ENCODE data around the gene NTRK2.

NTRK2 gene

DNA sequence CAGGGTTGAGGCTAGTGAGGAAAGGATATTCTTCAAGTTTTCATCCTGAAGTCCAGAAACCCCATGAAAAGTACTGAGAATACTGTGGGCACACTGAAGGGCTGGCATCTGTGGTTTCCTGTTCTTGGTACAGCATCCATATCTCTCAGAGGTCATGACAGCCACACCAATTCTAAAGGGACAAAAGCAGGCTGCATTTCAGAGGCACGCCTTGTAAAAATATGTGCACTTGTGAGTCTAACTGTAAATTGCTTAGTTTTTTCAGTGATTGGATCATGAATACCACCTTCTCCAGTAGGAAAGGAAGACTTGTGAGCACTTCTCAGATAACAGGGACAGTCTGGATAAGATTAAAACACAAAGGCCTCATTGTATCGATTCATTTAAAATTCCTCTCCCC is 230.9 kb downstream of the NTRK2 start:
- DNase-seq = no peak

DNA sequence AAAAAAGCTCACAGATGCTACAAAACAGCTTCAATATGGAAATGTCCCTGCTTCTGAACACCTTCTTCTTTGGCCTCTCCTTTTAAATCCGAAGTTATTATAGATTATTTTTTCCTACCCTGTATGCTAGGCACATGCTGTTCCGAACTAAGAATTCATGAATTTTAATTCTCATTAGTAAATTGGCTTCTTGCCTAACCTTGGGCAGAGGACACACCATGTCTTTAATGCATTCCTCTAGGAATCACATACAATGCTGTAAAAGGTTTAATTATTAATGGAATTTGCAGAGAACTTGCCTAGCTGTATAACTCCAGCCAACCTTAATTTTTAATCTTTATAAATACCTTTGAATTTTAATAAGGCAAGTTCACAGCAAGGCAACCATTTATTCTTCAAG is 234.4 kb downstream of the NTRK2 start:
- DNase-seq = no peak

DNA sequence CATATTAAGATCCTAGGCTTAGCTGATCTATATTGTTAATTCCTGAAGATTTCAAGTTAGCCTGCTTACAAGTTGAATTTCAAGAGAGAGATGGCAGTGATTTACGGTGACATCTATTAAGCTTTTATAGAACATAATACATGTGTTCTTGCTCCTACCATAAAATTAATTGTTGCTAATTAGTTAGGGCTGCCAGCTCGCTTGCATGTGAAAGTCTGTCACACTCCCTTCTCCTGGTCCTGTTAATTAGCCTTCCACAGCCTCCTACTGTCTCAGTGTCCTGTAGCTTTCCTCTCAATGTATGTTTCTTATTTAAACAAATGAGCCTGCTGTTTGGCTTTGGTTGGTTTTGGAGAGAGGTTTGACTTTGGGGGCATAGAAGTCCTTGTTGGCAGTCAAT is 247.2 kb downstream of the NTRK2 start:
- DNase-seq = no peak

DNA sequence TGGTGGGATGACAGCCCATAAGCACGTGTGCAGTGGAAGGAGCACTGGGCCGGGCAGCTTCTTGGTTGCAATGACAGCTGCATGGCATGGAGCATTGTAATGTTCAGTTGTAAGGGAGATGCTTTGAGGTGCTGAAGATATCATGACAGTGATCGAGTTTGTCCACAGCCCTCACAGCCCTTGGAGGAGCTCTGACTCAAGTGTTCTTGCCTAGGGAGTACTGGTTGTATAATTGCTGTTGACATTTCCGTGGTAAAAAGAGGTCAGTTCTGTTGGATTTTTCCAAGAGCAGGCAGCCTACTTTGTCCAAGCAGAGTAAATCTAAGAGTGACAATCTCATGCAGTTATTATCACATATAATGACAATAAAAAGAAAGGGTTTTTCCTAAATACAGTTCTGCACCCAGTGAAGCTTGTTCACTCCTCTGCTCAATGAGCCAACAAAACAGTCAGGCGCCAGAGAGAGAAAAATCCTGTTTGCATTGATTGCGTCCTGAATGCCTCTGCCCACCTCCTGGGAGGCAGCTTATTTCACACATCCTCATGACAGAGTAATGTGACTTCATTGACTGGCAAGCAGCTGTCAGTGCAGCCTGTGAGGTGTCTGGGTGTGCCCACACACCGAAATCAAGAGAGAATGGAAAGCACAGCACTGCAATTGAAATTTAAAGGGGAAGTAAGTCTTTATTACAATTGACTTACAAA is 248.0 kb downstream of the NTRK2 start:
- DNase-seq = peak; percentile 3

DNA sequence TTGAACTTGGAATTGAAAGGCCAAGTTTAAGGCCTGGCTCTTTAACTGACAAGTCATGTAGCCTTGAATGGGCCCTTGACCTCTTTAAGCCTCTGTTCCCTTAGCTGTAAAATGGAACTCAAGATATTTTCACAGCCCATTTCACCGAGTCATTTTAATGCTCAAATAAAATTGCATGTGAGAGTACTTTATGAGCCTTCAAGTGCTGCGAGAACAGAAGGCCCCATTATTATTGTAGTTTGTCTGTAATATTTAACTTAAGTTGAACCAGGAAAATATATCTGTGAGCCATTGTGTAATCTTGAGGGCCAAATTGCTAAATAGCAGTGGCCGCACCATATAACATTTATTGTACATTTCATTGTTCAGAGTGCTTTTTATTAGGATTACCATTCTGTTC is 249.9 kb downstream of the NTRK2 start:
- DNase-seq = no peak

DNA sequence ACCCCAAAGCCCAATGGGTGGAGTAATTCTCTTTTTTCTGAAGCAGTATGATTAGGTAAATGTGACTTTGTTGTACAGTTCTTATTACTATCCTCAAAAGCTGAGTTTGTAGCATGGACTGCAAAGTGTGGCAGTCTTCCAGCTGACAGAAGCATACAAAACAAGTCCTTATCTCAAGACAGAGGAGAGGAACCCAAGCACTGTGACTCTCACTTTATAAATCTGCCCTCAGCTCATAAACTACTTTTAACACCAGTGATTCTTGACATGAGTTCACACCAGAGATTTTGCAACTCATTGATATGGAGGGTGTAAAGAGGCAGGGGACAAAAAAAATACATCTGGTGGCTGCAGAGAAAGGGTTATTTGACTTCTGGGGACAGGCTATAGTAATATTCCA is 251.6 kb downstream of the NTRK2 start:
- no peak for DNase-seq

DNA sequence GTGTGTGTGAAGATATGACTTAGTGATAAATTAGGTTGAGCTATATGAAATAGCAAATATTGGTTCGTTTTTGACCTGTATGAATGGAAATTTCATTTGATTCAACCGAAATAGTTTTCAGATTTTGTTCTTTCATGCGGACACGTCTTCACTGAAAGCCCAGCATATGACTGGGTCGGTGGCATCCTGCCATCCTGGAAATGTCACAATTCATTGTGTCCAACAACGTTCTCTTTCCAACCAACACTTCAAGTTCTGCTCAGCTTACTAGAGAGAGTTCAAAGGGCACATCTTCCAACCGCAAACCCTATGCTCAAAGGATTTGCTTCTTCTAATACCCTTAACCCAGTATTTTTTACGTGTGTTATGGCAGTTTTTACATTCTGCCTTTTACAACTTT is 252.5 kb downstream of the NTRK2 start:
- DNase-seq = no peak

DNA sequence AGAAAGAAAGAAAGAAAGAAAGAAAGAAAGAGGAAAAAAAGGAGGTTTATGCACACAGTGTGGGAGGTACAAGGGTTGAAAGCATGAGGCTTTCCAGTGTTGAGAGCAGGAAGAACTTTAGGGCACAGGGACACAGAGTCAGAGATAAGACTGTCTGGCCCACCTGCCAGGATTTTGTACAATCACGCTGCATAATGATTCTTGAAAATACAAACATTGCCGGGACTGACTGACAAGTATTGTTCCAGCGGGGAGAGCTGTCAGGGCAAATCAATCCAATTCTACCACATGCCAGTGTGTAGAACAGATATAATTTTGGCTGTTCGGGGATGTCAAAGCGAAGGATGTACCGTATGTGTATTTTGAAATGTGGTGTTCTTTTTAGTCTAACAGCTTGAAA is 254.7 kb downstream of the NTRK2 start:
- no peak for DNase-seq

DNA sequence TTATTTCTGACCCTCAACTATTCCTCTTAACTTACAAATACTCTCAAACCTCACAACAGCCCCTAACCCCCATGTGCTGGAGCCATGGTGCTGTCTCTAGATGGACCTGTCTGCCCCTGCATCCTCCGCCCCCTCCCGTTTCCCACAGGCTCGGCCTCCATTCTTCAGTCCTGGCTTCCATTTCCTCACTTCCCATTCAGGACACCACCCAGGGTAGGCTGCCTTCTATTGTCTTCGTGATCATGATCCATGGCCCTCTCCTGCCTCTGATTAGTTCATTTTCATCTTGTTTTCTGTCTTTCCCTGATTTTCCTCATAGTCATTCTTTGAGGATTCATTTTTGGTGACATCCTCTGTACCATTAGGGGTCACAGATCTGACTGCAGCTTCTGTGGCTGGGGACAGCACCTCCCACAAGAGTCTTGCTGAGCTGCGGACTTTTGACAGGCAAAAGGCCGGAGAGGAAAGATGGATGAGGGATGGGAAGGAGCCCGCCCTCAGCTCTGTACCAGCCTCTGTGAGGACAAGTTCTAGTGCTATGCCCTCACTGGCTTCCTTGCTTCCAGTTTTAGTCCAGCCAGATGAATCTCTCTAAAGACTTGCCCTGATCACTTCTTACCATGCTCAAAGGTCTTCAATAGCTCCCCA is 255.8 kb downstream of the NTRK2 start:
- DNase-seq = no peak

DNA sequence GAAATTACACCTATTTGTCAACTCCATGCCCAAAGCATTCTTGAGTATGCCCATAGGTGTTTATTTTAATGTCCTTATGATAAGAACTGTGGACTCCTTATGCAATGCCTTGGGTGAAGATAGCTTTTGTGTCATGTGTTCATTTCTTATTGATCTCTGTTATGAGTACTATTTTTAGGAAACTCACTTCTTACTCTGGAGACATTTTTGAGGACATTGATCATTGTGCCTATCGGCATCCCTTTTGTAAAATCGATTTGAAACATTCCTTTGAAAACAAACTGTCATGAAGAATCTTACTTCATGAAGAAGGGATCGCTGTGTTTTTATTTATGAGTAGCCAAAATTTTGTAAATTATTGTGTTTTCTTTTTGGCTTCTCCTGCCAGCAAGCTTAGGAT is 257.3 kb downstream of the NTRK2 start:
- DNase-seq = no peak

DNA sequence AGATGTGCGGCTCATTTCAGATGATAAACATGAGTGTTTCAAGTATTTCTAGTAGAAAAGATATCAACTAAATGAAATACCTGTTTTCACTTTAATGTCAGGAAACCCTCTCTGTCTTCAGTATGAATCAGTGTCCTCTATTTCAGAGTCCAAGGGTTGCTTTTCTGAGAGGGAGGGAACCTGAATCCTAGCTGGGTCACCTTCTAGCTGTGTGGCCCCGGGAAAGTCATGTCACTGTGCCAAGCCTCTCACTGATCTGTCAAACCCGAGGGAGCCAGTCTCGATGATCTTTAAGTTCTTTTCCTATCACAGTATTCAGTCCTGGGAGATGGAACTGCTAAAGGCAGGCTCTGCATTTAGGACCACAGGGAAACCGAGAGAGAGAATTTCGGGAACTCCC is 258.9 kb downstream of the NTRK2 start:
- no peak for DNase-seq

DNA sequence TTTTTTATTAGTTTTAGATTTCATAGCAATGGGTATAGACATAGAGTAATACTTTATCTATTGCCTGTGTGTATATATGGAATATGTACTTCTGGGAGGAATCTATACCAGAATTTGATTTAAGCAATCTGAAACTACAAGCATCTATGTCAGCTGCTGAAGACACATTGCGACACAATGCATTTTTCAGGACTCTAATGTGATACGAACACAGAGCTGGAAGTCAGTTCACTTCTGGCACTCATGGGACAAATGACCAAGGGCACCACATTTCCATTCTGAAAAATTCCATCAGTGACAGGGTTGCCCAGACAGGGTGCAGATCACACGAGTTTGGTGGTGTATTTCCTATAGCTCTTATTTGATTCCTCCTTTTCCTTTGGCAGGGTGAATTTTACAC is 259.5 kb downstream of the NTRK2 start:
- DNase-seq = no peak

DNA sequence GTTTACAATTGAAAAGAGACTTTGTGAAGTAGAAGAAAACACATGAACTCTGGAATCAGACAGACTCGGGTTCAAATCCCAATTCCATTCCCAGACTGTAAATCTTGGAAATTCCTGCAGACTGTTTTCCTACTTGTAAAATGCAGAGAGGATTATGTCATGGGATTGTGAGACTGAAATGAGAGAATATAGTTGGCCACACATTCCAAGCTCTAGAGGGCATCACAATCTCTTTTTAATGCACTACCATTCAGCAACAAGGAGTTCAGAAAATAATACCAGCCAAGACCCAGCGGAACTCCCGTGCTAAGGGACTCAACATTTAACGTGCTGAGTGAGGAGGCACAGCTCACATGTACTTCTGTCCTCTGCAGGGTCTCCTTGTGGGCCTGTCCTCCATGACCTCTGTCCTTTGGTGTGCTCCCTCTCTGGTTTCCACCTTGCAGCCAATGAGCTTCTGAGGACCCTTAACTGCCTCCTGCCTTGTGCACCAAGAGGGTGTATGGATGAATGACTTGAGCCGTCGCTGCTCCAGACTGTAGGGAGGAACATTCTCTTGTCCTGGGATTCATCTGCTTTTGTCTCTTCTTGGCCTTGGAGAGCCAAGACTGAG is 263.5 kb downstream of the NTRK2 start:
- no peak for DNase-seq

DNA sequence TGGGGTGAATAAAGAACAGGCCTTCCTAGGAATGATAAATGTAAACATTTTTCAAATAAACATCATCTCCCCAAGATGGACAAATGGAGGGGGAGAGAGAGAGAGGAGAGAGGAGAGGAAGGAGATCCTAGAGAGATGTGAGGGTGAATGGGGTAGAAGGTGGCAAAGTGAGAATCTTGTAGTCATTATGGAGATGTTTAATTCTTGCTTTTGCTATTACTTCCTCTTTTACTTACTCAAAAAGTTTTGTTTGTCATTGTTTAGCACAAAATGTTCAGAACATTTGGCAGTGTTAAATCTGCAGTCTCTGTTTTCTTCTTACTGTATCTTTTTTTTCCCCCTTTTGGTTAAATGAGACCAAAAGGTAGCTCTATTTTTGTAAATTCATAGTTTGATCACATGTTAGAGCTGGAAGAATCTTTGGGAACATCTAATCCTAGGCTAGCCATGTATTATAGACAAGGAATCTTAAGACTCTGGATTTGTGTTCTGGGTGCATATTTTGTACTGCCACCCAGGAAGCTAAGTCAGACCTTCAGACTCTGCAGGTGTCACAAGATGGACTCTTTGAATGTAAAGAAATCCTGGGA is 266.1 kb downstream of the NTRK2 start:
- DNase-seq = no peak

DNA sequence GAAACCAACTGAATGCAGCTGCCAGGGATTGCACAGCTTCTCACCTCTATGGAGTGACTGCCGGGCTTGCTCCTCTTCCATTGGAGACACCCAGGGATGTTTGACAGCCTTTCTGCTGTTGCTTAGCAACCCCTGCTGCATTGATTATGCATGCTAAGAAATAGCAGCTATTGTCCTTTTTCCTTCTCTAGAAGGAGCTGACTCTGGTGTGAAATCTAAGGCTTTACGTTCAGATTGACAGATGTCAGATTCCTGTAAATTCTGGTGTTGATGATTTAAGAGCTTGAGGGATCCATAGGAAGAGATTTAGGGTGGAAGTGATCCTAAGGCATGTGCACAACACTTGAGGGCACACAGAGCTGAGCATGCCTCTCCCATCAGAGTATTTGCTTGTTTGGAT is 267.7 kb downstream of the NTRK2 start:
- DNase-seq = no peak

DNA sequence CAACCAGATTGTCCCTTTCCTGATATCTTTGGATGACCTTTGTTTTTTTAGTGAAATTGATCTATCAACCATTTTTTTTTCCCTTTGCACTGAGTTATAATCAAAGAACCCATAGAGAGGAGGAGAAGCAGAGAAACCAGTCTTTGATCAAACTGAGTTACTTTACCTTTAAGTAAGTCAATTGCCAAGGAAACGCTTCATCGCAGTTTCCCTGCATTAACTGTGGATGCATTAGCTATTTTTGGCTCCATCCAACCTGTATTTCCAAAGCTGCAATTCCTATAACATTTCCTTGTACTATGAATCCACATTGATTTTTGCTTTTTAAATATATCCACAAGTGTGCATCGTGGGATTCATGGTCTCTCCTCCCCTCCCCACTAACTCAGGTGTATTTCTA is 268.1 kb downstream of the NTRK2 start:
- no peak for DNase-seq

DNA sequence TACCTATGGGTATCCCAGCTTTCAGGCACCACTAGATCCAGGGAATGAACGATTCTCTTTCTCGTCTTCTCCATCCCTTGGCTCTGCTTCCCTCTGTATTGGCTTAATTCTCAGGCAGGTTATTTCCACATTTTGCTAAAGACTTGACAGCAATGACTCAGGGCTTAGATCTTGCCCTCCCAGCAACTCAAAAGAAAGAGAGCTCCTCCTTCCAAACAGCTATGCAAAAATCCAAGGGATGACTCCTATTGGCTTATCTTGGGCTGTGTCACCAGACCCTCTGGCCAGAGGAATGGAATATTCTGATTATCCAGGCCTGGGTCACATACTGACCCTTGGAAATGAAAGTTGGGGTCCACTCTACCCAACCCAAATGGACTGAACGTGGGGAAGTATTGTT is 270.2 kb downstream of the NTRK2 start:
- no peak for DNase-seq

DNA sequence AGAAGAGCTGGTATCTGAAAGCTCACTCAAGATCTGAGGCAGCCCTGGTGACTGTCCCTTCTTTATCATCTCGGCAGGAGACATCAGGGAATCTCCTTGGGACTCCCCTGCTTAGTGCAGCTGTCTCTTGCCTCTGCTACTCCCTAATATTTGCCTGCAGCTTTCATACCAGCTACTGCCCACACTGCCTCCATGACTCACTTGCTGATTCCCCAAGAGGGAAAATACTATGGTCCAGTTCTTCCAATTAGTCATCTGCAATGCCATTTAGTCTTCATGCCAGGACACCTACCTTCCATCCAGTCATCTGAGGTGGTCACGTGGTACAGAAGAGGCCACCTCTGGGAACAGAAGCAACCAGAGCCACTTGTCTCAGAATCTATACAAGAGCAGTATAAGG is 270.8 kb downstream of the NTRK2 start:
- DNase-seq = no peak

DNA sequence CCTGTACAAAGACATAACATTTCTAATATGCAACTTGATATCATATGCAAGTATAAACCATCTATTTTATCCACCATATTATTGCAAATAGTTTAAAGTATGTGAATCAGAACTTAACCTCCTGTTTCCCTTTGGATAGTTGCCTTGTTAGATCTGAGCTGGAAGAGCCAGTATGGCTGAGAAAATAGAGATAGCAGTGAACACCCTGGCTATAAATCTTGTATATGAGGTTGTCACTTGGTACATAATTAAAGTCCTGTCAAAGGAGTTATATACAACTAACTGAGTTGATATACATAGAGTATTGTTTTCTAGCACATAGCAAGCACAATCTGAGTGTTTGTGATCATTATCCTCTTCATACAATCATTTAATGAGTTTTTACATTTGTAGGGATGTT is 272.3 kb downstream of the NTRK2 start:
- DNase-seq = no peak

DNA sequence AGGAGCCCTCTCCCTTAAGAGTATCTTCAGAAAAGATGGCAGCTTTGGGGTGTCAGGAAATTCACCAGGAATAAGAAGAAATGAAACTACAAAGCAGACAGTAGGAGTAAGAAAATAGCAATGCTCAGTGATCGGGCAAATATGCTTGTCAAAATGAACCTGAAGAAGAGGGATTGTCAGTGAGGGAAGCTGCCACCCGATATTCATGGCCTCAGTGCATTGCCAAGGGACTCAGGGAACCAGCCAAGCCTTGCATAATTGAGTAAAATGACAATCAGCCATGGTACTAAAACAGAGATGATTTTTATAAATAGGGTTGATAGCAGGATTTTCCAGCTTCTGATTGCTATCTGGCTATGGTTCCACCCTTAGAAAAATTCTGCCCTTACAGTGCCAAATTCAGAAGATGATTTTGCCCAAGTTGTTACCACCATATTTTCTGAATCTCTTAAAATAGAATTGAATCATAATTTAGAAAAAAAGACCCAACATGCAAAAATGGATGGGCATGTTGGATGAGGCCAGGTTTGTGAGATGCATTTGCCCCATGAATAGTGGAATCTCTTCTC is 274.0 kb downstream of the NTRK2 start:
- DNase-seq = no peak

DNA sequence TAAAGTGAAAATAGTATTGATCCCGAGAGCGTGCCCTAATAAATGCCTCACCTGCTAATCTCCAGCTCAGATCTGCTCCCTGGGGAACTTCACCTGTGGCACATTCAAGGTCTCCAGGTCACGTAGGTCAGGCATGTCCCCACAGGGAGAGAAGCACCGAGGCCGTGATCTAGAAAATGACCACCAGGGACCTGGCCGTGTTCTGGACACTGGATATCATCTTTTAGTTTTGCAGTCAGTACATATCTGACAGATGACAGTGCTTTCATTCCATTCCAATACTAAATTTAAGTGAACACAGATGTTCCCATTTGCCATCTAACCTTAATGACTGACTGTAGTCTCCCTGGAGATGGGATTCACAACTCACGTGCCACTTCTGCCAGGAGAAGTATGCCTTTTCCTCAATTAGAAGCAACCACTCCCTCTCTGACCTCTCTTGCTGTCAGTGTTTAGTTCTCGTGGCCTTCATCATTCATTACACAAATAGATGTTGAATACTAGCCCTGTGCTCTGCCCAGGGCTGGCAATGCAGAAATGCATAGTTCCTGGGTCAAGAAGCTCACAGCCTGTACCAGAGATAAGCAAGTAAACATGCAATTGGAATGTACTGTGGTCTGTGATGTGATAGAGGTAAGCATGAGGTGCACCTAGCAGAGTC is 276.5 kb downstream of the NTRK2 start:
- DNase-seq = no peak

DNA sequence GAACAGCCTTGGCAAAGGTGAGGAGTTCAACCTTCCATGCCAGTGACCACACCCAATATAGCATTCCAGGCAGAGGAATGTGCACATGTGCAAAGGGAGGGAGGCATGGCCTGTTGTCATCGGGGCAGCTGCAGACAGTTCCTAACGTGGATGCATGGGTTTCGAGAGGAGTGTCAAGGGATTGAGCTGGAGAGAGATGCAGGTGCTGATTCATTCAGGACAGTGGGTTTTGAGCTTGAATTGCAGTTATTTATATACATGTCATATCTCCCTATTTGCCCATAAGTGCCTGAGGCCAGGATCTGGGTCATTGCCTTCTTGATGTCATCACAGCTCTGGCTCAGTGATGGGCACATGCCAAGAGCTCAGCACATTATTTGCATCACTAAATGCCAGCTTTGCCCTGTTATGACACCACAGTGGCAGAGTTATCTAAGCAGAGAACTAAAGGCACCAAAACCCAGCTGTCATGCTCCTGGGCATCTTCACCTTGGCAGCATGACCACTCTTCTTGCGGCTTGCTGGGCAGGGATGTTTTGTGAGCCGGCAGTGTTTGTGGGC is 278.0 kb downstream of the NTRK2 start:
- DNase-seq = no peak

DNA sequence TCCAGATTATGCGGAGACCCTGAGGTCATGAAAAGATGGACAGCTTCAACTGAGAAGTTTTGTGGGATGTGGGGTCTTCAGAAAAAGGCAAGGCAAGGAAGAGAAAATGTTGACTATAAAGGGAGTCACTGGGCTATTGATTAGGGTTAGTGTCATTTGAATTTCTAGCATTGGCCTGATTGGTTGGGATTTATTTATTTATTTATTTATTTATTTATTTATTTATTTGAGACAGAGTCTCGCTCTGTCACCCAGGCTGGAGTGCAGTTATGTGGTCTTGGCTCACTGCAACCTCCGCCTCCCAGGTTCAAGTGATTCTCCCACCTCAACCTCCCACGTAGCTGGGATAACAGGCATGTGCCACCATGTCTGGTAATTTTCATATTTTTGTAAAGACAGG is 279.7 kb downstream of the NTRK2 start:
- DNase-seq = no peak

All from inflammatory macrophage treated with lipopolysaccharide for 4 hours (primary cell).